ENCODE data around the gene CATSPER3. TPM values are rescaled to one million over a fixed set of nuclear protein-coding genes. Genes with fewer than 3 reads are reported as not detected.

The CATSPER3 gene
- polyA plus RNA-seq, 1 donor from 2014 or later: 0.17 TPM

DNA sequence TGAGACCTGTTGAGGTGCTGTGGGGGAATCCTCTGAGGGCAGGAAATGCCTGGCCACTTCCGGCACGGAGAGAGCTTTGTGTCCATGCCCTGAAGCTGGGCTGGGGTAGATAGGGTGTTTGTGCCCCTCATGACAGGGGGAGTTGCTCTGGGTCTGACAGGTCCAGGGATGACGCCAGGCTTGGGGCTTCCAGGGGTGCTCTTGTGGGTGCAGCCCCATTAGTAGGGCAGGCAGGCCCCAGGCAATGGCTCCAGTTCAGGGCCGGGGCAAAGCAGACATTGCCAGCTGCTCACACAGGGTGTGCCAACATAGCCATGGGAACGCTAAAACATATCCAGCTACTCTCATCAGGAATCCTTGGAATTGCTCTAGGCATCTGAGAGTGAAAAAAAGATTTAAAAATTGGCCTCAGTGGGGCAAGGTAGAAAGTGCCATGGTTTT lies 45.3 kb downstream of the CATSPER3 start:
- no peaks in the 10 kb centered on the region for H3K36me3 ChIP-seq (ENCODE audit: insufficient read depth, low read length)
- no peak overlapping the region for H3K4me3 ChIP-seq (ENCODE audit: low read length)
- H3K9me3 ChIP-seq (ENCODE audit: low read length): no peaks in the 10 kb centered on the region
- no peak overlapping the region for H3K27ac ChIP-seq (ENCODE audit: low read length)
- no peak overlapping the region for H3K4me2 ChIP-seq (ENCODE audit: low read length)
- no peaks in the 10 kb centered on the region for H3K79me2 ChIP-seq (replicated peaks; ENCODE audit: insufficient read depth, low read length)
- no peaks in the 10 kb centered on the region for H3K9me2 ChIP-seq (ENCODE audit: insufficient read depth, low read length)
- TF ChIP-seq TAF1 (IDR thresholded peaks at IDR 0.05; ENCODE audit: low read depth) (no peak), EP300 (conservative IDR thresholded peaks at IDR 0.05; ENCODE audit: poor library complexity, severe bottlenecking) (no peak), POLR2AphosphoS5 (IDR thresholded peaks at IDR 0.05) (no peak)
- TF ChIP-seq, protein P1, sequence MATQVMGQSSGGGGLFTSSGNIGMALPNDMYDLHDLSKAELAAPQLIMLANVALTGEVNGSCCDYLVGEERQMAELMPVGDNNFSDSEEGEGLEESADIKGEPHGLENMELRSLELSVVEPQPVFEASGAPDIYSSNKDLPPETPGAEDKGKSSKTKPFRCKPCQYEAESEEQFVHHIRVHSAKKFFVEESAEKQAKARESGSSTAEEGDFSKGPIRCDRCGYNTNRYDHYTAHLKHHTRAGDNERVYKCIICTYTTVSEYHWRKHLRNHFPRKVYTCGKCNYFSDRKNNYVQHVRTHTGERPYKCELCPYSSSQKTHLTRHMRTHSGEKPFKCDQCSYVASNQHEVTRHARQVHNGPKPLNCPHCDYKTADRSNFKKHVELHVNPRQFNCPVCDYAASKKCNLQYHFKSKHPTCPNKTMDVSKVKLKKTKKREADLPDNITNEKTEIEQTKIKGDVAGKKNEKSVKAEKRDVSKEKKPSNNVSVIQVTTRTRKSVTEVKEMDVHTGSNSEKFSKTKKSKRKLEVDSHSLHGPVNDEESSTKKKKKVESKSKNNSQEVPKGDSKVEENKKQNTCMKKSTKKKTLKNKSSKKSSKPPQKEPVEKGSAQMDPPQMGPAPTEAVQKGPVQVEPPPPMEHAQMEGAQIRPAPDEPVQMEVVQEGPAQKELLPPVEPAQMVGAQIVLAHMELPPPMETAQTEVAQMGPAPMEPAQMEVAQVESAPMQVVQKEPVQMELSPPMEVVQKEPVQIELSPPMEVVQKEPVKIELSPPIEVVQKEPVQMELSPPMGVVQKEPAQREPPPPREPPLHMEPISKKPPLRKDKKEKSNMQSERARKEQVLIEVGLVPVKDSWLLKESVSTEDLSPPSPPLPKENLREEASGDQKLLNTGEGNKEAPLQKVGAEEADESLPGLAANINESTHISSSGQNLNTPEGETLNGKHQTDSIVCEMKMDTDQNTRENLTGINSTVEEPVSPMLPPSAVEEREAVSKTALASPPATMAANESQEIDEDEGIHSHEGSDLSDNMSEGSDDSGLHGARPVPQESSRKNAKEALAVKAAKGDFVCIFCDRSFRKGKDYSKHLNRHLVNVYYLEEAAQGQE (IDR thresholded peaks at IDR 0.05; ENCODE audit: borderline replicate concordance): no peak
- no peaks in the 10 kb centered on the region for H3F3A ChIP-seq (ENCODE audit: insufficient read depth, low read length, poor library complexity, severe bottlenecking)
- H3K27me3 ChIP-seq (ENCODE audit: insufficient read depth, low read depth, low read length): no peaks in the 10 kb centered on the region
- H2AFZ ChIP-seq (ENCODE audit: low read depth, low read length): no peak overlapping the region
- H3K9ac ChIP-seq (ENCODE audit: low read length): no peak overlapping the region
- H4K20me1 ChIP-seq (ENCODE audit: insufficient read depth): no peaks in the 10 kb centered on the region

DNA sequence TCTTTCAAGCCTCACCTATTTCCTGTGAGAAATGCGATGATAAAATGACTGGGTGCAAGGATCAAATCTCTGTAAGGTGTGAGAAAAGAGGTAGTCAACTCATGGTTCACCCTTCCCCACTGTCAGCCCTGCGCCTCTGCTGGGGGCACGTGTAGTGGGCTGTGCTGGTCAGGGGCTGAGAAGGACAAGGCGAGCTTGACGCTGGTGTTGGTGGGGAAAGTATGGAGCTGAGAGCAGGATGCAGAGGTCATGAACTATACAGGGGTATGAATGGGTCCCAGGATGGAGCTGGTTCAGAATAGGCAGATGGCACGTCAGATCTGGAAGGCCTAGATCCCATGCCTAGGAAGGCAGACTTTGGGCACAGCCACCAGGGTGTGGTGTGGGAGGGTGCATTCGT lies 45.7 kb downstream of the CATSPER3 start:
- Histone ChIP-seq H3K79me2 (replicated peaks; ENCODE audit: insufficient read depth, low read length) (no peaks in the 10 kb centered on the region), H3K9me2 (ENCODE audit: insufficient read depth, low read length) (no peaks in the 10 kb centered on the region), H2AFZ (ENCODE audit: low read depth, low read length) (no peak overlapping the region), H3F3A (ENCODE audit: insufficient read depth, low read length, poor library complexity, severe bottlenecking) (no peaks in the 10 kb centered on the region), H3K27ac (ENCODE audit: low read length) (no peak overlapping the region), H3K27me3 (ENCODE audit: insufficient read depth, low read depth, low read length) (no peaks in the 10 kb centered on the region), H3K9me3 (ENCODE audit: low read length) (no peaks in the 10 kb centered on the region), H3K4me2 (ENCODE audit: low read length) (no peak overlapping the region), H3K9ac (ENCODE audit: low read length) (no peak overlapping the region), H3K4me3 (ENCODE audit: low read length) (no peak overlapping the region), H4K20me1 (ENCODE audit: insufficient read depth) (no peaks in the 10 kb centered on the region), H3K36me3 (ENCODE audit: insufficient read depth, low read length) (no peaks in the 10 kb centered on the region)
- TF ChIP-seq EZH2 (IDR thresholded peaks at IDR 0.05; ENCODE audit: borderline replicate concordance, insufficient read depth, low read length, poor library complexity, severe bottlenecking): no peak
- TF ChIP-seq RAD21 (conservative IDR thresholded peaks at IDR 0.05): no peak
- TF ChIP-seq, protein P1 (IDR thresholded peaks at IDR 0.05; ENCODE audit: borderline replicate concordance): no peak
- TF ChIP-seq TAF1 (IDR thresholded peaks at IDR 0.05; ENCODE audit: low read depth): no peak
- no peak for TF ChIP-seq MXI1 (conservative IDR thresholded peaks at IDR 0.05; ENCODE audit: poor library complexity, severe bottlenecking)
- no peak for TF ChIP-seq POLR2AphosphoS5 (IDR thresholded peaks at IDR 0.05)
- no peak for TF ChIP-seq SMC3 (conservative IDR thresholded peaks at IDR 0.05; ENCODE audit: poor library complexity)

Data from neural cell (in vitro differentiated cells).